ENCODE measurements around the gene PTTG1IP. TPM values are rescaled to one million over a fixed set of nuclear protein-coding genes. Genes with fewer than 3 reads are reported as not detected.

The PTTG1IP gene
- total RNA-seq, 1 donor from 2014 or later = 107 TPM

GRCh38 chr21:44838951-44839350, 34.5 kb downstream of the PTTG1IP start:
- H3K4me3 ChIP-seq (ENCODE audit: low read depth, low read length) = no peak overlapping the region
- no peak for TF ChIP-seq CTCF (IDR thresholded peaks at IDR 0.05; ENCODE audit: insufficient read depth, low read length, severe bottlenecking)
- no peaks in the 10 kb centered on the region for H3K27me3 ChIP-seq (ENCODE audit: control insufficient read depth, insufficient read depth, low read length)
- no peak for FAIRE-seq
- DNase-seq (ENCODE audit: low read depth) = no peak
- H3K36me3 ChIP-seq (ENCODE audit: control insufficient read depth, insufficient read depth, low read length) = no peaks in the 10 kb centered on the region

GRCh38 chr21:44838039-44838895, 35.2 kb downstream of the PTTG1IP start:
- DNase-seq (ENCODE audit: low read depth) (no peak), FAIRE-seq (no peak)
- Histone ChIP-seq H3K27me3 (ENCODE audit: control insufficient read depth, insufficient read depth, low read length) (no peaks in the 10 kb centered on the region), H3K36me3 (ENCODE audit: control insufficient read depth, insufficient read depth, low read length) (no peaks in the 10 kb centered on the region), H3K4me3 (ENCODE audit: low read depth, low read length) (no peak overlapping the region)
- no peak for TF ChIP-seq CTCF (IDR thresholded peaks at IDR 0.05; ENCODE audit: insufficient read depth, low read length, severe bottlenecking)

- Histone ChIP-seq H3K36me3 (ENCODE audit: control insufficient read depth, insufficient read depth, low read length) (no peaks in the 10 kb centered on the region), H3K27me3 (ENCODE audit: control insufficient read depth, insufficient read depth, low read length) (no peaks in the 10 kb centered on the region), H3K4me3 (ENCODE audit: low read depth, low read length) (no peak overlapping the region)
- no peak for TF ChIP-seq CTCF (IDR thresholded peaks at IDR 0.05; ENCODE audit: insufficient read depth, low read length, severe bottlenecking)
- no peak for FAIRE-seq
- DNase-seq (ENCODE audit: low read depth) = no peak
These were observed 36.0 kb downstream of the PTTG1IP start for GRCh38 chr21:44837537-44837936.

- Histone ChIP-seq H3K27me3 (ENCODE audit: control insufficient read depth, insufficient read depth, low read length) (no peaks in the 10 kb centered on the region), H3K4me3 (ENCODE audit: low read depth, low read length) (no peak overlapping the region), H3K36me3 (ENCODE audit: control insufficient read depth, insufficient read depth, low read length) (no peaks in the 10 kb centered on the region)
- peak; percentile 27 for TF ChIP-seq CTCF (IDR thresholded peaks at IDR 0.05; ENCODE audit: insufficient read depth, low read length, severe bottlenecking)
- peak; percentile 29 for DNase-seq (ENCODE audit: low read depth)
- no peak for FAIRE-seq
These were observed 36.6 kb downstream of the PTTG1IP start for GRCh38 chr21:44836666-44837471.

GRCh38 chr21:44836349-44836665, 37.2 kb downstream of the PTTG1IP start:
- DNase-seq (ENCODE audit: low read depth) (no peak), FAIRE-seq (peak; percentile 18)
- TF ChIP-seq CTCF (IDR thresholded peaks at IDR 0.05; ENCODE audit: insufficient read depth, low read length, severe bottlenecking) = no peak
- H3K4me3 ChIP-seq (ENCODE audit: low read depth, low read length) = no peak overlapping the region
- no peaks in the 10 kb centered on the region for H3K36me3 ChIP-seq (ENCODE audit: control insufficient read depth, insufficient read depth, low read length)
- H3K27me3 ChIP-seq (ENCODE audit: control insufficient read depth, insufficient read depth, low read length) = no peaks in the 10 kb centered on the region
